HG03439 (cell line): ENCODE results near the gene METTL17.
A peak's percentile ranks its signal among the peaks of the same experiment; 100 is the strongest.
"Not testable (repeated sequence)": the region's sequence is repeated elsewhere in the genome, so short reads cannot be mapped to it uniquely, and the experiment has no call there.

ENCODE experiments used
- ATAC-seq: cut with Tn5 transposase; IDR thresholded peaks from one replicate; pipeline ENCODE4 v1.9.1; 2021; ENCODE audit warnings: mild to moderate bottlenecking, moderate library complexity; ENCODE audit not compliant: unreplicated experiment

Gene METTL17, protein sequence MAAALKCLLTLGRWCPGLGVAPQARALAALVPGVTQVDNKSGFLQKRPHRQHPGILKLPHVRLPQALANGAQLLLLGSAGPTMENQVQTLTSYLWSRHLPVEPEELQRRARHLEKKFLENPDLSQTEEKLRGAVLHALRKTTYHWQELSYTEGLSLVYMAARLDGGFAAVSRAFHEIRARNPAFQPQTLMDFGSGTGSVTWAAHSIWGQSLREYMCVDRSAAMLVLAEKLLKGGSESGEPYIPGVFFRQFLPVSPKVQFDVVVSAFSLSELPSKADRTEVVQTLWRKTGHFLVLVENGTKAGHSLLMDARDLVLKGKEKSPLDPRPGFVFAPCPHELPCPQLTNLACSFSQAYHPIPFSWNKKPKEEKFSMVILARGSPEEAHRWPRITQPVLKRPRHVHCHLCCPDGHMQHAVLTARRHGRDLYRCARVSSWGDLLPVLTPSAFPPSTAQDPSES

DNA sequence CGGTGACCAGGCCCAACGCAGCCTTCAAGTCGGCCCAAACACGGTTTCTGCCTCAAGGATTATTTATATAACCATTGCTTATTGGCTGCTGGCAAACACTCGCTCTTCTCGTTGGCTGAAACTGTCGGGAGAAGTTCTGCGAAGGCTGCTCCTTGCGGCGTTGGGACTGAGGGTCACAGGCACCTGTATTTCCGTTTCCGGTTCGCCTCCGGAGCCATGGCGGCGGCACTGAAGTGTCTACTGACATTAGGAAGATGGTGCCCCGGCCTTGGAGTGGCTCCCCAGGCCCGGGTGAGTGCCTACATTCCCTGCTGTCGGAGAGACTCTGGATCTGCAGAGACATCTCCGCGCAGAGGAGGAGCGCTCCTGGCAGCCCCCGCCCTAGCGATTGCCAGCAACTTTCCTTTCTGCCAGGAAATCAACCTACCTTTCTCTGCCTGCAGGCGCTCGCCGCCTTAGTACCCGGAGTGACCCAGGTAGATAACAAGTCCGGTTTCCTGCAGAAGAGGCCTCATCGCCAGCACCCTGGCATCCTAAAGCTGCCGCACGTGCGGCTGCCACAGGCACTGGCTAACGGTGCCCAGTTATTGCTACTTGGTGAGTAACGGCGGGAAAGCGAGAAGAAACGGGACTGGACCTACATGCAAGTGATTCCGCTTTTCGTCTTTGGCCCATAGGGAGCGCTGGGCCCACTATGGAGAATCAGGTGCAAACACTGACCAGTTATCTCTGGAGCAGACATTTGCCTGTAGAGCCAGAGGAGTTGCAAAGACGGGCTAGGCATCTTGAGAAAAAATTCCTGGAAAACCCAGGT, at the start of gene METTL17:
Gene METTL17 (plus strand): TSS at position 194 of the 814 bp plus-strand sequence. CDS start 23 bp downstream, at position 217.
- peak; percentile 95 for ATAC-seq

DNA sequence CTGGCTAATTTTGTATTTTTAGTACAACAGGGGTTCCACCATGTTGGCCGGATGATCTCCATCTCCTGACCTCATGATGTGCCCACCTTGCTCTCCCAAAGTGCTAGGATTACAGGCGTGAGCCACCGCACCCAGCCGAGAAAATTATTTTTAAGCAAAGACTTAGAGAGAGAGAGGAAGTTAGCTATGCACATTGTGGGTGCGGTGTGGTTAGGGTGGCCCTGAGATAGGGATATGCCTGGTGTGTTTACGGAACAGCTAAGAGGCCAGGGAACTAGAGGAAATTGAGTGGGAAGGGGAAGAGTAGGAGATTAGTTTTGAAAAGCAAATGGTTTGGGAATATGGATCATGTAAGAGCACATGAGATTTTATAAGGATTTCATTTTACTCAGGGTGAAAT, 44.6 kb upstream of the METTL17 start:
- ATAC-seq: not testable (repeated sequence)

DNA sequence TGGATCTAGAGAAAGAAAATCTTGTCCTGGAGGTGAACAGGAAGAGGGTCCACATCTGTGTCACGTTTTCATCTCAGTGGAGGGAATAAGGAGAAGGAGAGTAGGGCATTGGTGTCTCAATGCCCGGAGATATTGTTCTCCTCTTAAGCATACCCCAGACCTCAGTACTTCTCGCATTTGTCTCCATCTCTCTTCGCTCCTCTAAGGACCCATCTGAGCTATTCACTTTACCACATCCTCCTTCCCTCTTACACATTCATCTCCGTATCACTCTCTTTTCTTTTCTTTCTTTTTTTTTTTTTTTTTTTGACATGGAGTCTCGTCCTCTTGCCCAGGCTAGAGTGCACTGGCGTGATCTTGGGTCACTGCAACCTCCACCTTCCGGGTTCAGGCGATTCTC, 43.1 kb upstream of the METTL17 start:
- not testable (repeated sequence) for ATAC-seq

DNA sequence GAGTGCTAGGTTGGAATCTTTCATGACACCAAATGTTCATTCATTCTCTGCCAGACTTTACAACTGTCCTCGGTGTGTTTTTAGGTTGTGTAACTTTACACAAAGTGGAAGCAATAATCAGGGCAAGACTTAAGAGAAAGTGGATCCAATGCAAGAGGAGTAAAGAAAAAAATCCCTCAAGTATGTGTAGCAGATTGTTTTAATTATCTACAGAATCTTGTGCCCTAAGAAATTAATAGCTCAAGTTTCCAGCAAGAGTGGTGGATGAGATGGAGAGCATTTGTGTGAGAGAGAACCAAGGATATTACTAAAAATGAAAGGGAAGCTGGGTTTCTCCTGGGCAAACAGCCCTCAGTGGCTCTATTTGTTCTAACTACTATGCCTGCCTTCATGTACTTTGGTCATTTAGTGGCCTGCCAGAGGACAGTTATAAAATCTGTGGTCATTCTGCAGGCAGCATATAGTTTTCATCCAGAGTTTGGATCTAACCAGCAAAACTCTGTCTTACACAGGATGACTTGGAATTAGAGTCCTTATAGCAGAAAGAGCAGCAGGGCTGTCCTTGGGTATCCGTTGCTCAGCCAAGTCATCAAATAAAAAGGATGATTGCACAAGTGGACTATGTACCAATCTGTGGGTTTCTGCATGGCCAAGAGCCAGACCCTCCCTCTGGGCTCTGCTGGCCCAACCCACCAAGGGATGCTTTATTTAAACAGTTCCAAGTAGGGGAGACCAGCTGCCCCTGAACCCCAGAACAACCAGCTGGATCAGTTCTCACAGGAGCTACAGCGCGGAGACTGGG, 34.8 kb upstream of the METTL17 start, which contains the start of gene RNASE2:
Gene RNASE2 (plus strand): TSS at position 752 of the 802 bp plus-strand sequence. CDS start 285 bp downstream, outside the sequence.
- not testable (repeated sequence) for ATAC-seq

DNA sequence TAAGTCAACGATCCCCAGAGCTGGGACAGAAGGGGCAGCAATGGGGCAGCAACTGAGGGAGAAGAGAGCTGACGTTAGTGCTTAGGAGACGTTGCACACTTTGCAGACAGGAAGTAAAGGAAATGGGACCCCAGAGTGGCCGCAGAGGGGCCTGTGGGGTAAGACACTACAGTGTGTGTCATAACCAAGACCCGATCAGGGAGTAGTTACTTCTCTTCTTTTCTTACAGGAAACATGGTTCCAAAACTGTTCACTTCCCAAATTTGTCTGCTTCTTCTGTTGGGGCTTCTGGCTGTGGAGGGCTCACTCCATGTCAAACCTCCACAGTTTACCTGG, 34.3 kb upstream of the METTL17 start:
- not testable (repeated sequence) for ATAC-seq

DNA sequence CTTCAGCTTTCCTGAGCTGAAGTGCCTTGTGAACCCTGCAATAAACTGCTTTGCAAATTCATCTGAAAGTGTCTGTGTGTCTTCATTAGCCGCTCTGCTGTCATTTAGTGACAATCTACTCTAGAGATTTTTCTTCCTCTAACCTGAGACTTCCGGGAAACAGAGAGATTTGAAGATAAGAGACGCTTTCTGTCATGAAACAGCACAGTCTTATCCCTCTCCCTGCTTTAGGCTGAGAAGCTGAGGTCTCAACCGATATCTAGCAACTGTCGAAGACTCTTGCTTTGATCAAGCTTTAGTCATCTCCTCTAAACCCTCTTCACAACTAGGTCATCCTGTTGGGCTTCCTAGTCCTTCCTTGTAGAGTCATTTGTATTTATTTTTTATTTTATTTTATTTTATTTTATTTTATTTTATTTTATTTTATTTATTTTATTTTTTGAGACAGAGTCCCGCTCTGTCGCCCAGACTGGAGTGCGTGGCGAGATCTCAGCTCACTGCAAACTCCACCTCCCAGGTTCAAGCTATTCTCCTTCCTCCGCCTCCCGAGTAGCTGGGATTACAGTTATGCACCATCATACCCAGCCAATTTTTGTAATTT, 33.3 kb upstream of the METTL17 start:
- no peak for ATAC-seq

DNA sequence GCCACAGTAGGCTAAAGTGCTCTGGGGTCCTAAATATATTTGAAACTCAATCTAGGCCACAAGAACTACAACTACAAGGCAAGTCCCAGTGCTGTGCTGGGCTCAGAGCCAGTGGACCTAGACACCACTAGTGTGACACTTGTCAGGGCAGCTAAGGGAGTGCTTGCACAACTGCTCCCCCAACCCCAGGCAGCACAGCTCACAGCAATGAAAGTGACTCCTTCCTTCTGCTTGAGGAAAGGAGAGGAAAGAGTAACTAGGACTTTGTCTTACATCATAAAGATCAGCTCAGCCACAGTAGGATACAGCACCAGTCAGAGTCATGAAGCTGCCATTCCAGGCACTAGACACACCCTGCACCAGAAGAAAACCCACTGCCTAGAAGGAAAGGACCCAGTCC, 30.8 kb upstream of the METTL17 start:
- not testable (repeated sequence) for ATAC-seq

DNA sequence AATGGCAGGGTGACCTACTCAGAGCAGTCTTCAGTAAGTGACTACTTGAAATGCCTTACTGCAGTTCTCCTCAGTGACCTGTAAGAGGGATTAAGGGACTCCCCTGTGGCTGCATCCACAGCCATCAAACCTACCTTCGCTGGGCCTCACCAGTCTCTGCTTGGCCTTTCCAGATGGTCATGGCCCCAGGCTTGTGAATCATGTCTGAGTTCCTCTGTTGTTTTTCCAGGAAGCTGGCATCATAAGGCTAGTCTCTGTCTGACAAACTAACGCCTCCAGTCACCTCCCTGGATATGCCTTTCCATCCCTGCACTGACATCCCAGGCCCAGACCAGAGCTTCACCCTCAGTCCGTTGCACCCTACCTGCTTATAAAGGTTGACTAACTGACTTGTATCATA, 20.4 kb upstream of the METTL17 start:
- no peak for ATAC-seq

DNA sequence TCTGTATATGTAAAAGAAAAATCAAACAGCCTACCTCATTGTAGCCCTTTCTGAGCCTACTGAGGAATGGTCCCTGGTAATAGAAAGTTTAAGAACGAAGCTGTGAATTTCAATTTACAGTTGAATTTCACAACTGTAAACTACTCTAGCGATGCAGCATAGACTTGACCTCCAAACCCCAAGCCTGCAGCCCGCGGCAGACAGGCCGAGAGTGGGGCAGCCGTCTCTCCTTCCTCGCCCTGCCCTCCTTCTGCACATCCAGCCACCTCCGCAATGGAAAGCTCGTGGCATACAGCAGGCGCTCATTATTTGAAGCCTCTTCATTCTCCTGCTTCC, 19.2 kb upstream of the METTL17 start:
- no peak for ATAC-seq

DNA sequence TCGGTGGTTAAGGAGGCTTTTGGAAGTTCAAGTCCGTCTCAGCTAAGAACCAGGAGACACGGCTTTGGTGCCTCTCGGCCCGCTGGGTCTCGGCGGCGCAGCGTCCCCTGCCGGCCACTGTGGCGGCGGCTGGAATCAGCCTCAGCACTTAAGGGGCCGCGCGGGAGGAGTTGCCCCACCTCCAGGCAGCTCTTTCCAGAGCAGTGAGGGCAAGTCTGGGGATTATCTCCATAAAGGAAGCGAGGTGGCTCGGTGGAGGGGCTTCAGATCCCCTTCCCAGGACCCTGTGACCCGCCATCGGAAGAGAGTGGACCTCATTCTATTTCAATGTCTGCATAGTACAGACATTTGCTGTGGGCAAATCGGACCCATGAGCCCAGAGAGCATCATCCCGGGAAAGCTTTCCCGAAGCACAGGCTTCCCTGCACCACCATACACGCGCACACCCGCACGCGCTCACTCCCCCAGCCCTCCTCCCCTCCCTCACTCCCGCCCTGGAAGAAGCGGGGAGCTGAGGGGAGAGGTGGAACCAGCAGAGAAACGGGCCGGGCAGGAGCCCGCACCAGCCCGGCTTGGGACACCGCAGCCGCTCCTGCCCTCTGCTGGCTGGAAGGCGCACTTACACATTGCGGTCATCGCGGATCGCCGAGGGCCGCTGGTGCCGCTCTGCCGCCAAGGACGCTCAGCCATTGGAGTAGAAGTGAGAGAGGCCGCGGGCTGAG, 18.6 kb upstream of the METTL17 start:
- peak; percentile 91 for ATAC-seq

DNA sequence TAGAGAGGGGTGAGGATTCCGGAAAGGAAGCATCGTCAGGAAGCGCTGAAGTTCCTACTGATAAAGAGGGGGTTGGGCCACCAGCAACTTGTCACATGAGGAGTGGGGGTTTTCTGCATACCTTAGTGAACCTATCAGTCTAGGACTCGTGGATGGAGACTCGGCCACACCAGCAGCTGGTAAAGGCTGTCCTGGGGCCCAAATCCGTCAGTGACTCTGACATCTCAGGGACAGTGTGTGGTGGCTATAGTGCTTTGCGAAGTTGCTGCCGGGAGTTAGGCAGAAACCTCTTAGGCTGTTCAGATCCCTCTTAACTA, 18.1 kb upstream of the METTL17 start:
- ATAC-seq: no peak

DNA sequence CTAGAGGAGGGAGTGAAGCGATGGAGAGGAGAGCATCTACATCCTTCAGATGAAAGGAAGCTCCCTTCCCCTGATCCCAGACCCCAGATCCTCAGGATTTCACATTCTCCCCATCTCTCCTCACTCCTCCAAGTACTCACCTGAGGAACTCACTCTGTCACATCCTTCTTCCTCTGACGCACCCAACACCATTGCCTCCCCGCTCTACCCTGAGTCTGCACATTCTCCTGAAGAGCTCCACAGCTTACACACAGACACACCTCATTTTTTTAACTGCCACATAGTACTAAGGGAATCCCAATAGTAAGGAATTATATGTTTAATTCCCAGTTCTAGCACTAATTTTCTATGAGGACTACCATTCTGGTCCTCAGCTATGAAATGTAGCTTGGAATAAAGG, 16.3 kb upstream of the METTL17 start:
- ATAC-seq: no peak

DNA sequence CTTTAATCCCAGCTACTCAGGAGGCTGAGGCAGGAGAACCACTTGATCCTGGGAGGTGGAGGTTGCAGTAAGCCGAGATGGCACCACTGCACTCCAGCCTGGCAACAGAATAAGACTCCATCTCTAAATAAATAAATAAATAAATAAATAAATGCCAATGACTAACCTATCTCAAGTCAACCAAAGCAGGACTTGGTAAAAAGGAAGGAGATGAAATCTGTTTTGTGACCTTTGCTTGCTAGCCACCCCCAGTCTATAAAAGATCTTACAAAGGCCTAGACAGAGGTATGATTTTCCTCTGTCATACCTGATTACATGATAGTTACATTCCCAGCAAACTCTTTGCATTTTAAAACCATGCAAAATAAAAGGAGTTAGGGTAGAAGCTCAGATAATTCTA, 13.5 kb upstream of the METTL17 start:
- no peak for ATAC-seq

DNA sequence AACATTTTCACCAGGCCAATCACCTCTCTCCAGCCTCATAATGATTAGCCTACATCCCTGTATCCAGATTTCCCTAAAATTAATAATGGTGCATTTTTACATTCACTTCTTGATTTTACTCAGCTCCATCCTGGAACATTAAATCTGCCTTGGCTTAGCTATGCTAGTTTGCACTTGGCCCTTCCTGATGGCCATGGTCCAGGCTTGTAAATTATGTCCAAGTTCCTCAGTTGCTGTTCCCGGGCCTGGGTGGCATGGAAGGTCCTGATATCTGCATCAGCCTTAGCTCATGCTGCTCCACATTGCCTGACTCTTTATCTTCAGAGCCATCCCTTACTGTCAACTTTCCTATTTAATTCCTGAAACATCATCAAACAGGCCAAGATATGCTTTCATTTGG, 11.1 kb upstream of the METTL17 start:
- no peak for ATAC-seq

DNA sequence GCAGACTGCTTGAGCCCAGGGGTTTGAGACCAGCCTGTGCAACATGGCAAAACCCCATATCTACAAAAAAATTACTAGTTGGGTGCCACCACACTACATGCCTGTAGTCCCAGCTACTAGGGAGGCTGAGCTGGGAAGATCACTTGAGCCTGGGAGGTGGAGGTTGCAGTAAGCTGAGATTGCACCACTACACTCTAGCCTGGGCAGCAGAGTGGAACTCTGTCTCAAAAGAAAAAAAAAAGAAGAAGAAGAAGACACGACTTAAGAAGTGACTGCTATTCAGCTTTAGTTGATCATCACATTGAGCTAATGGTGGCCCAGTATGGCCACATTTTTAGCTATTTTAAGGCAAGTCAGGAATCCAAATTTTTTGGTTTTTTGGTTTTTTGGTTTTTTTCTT, 8.9 kb upstream of the METTL17 start:
- ATAC-seq: no peak

DNA sequence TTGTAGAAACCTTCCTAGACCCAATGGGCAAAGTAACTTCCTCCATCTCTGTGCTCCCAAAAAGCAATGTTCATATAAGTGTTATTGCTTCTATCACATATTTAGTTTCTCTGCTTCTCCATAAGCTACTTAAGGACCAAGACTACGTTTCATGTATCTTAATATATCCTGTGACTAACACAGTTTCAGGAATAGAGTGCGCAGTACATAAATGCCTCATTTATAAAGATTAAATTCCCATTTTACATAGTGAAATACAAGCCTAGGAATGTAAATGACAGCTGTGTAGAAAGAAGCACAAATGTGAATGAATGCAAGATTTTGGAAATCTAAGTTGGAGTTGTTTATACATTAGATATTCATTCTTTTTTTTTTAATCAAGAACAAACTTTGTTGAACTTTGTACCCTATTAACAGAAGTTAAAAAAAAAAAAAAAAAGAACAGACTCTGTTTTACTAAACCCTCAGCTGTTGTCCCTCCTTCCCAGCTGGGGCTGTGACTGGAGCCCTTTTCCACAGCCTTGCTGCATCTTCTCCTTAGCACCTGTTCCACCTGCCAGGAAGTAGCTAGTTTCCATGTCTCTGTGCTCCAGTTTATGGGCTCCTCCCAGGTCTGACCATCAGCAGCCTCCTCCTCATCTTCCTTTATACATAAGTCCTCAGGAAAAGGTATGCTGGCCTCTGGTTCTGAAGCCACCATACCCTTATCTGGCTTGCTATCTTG, 7.0 kb upstream of the METTL17 start:
- ATAC-seq: no peak

DNA sequence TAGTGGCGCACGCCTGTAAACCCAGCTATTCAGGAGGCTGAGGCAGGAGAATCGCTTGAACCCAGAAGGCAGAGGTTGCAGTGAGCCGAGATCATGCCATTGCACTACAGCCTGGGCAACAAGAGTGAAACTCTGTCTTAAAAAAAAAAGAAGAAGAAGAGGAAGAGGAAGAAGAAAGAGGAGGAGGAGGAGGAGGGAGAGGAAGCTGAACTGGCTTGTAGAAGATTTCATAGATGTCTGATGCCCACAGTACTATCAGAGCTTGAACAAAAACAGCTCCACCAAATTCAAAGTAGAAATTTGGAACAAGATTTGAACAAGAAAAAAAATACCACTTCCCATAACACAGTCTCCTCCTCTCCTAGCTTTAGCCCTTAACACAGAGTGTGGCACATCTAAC, 4.1 kb upstream of the METTL17 start:
- ATAC-seq: not testable (repeated sequence)

DNA sequence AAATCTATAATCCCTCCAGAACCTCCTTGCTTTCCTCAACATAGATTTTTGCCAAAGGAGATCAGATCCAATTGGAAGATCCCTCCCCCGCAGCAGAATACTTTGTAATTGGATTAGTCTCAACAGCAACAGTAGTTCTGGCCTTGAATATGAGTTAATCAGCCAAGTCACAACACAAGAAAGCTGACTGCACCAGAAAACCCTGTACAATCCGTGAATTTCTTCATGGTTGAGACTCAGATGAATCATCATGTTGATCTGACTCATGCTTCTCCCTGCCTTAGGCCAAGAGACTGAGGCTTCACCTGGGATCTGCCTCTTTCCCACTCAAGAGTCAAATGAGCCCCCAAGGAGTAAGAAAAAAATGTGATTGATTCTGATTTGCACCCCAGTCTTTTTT, 3.0 kb upstream of the METTL17 start:
- no peak for ATAC-seq

DNA sequence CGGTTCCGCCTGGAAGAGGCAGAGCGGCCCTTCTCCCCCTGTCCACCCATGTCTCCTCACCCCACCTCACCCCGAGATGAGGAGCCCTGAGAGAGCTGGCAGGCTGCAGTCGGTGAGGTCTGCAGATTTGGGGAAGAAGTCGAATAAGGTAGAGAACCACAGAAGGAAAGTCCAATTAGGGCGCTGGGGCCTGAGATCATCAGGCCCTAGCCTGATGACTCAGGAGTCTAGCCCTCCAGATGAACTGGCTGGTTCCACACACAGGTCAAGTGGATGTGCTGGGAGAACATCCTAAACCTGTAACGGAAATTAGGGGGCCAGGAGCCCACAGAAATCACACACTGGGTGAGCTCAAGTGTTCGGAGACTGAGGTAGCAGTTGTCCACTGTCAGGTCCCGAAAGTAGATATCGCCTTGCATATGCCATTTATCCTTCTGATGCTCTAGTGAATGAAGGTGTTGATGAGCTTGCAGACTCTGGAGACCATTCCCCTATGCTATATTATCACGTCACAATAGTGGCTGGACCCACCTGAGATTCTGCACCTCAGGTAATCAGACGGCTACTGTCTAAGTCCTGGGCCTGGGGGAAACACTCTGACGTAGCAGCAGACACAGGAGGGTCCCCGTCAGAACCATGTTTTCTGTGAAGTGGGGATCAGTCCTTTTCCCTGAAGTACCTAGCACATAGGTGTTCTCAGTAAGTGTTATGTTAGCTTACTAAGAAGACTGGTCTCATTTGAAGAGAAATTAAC, 886 bp upstream of the METTL17 start:
- no peak for ATAC-seq
